Vagina (tissue), 2 donors: ENCODE measurements around the gene PECR.

ENCODE experiments used
- POLR2A ChIP-seq, 2 donors: fragments of 450-650 bp; IDR thresholded peaks; one replicate each; pipeline ENCODE4 v1.6.1; 2017; ENCODE audit warnings: antibody characterized with exemption in 2 of 2, mild to moderate bottlenecking in 2 of 2, moderate library complexity in 2 of 2
- POLR2AphosphoS5 ChIP-seq, 2 donors: sonication (generic); formaldehyde crosslinking; IDR thresholded peaks; one replicate each; pipeline ENCODE4 v1.9.0; 2017; ENCODE audit warnings: antibody characterized with exemption in 2 of 2, mild to moderate bottlenecking in 2 of 2, low read depth in 1 of 2; ENCODE audit not compliant: insufficient read depth in 1 of 2
- TF ChIP-seq, protein P1 (sequence below), 3 experiments: fragments of 450-650 bp in 2 of 3; fragments of 200-600 bp in 1 of 3; sonication (generic) in 1 of 3; IDR thresholded peaks; one replicate each; pipeline ENCODE4 v1.5.1; 2017 to 2019; ENCODE audit warnings: antibody characterized with exemption in 3 of 3, mild to moderate bottlenecking in 2 of 3, moderate library complexity in 2 of 3

DNA sequence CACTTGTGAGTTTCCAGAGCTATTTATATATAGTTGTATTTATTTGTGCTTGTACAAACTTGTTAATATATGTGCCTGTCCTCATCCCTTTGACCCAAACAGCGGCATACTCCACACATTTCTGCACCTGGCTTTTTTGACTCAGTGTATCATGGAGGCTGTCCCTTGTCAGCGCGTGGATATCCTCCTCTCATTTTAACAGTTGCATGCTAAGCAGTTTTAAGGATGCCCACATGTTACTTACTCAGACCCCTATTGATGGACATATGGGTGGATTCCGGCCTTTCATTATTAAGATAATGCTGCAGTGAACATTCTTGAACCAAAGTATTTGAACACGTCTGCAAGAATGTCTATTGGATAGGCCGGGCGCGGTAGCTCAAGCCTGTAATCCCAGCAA lies 67.6 kb downstream of the PECR start:
- TF ChIP-seq, protein P1, sequence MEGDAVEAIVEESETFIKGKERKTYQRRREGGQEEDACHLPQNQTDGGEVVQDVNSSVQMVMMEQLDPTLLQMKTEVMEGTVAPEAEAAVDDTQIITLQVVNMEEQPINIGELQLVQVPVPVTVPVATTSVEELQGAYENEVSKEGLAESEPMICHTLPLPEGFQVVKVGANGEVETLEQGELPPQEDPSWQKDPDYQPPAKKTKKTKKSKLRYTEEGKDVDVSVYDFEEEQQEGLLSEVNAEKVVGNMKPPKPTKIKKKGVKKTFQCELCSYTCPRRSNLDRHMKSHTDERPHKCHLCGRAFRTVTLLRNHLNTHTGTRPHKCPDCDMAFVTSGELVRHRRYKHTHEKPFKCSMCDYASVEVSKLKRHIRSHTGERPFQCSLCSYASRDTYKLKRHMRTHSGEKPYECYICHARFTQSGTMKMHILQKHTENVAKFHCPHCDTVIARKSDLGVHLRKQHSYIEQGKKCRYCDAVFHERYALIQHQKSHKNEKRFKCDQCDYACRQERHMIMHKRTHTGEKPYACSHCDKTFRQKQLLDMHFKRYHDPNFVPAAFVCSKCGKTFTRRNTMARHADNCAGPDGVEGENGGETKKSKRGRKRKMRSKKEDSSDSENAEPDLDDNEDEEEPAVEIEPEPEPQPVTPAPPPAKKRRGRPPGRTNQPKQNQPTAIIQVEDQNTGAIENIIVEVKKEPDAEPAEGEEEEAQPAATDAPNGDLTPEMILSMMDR (IDR thresholded peaks at IDR 0.05) = no peak
- TF ChIP-seq POLR2AphosphoS5 (IDR thresholded peaks at IDR 0.05; ENCODE audit: insufficient read depth in 1 of 2, low read depth in 1 of 2) = no peak
- TF ChIP-seq POLR2A (IDR thresholded peaks at IDR 0.05) = no peak
